Trophoblast cell (in vitro differentiated cells and primary cell): ENCODE measurements around the gene GPR12.

Experiments
- DNase-seq, 2 donors: peaks; one replicate each; pipeline ENCODE4 v3.0.0-alpha.2; 2016
- H2AFZ ChIP-seq: 2 replicates; pipeline ENCODE4 v1.6.1; 2013; ENCODE audit warnings: low read length, moderate library complexity, mild to moderate bottlenecking; ENCODE audit not compliant: insufficient read depth, poor library complexity
- H2AK5ac ChIP-seq: 2 replicates; pipeline ENCODE4 v1.6.1; 2013; ENCODE audit warnings: mild to moderate bottlenecking, low read length
- H2BK120ac ChIP-seq: 2 replicates; pipeline ENCODE4 v1.6.1; 2013; ENCODE audit warnings: low read length, mild to moderate bottlenecking, moderate library complexity; ENCODE audit not compliant: insufficient read depth, poor library complexity
- H2BK12ac ChIP-seq: 2 replicates; pipeline ENCODE4 v1.6.1; 2013; ENCODE audit warnings: mild to moderate bottlenecking, low read length, moderate library complexity
- H2BK5ac ChIP-seq: 2 replicates; pipeline ENCODE4 v1.6.1; 2013; ENCODE audit warnings: low read length, low read depth, moderate library complexity, mild to moderate bottlenecking; ENCODE audit not compliant: poor library complexity
- H3K14ac ChIP-seq: 2 replicates; pipeline ENCODE4 v1.6.1; 2013; ENCODE audit warnings: mild to moderate bottlenecking, low read length
- H3K18ac ChIP-seq: 2 replicates; pipeline ENCODE4 v1.6.1; 2013; ENCODE audit warnings: mild to moderate bottlenecking, low read length
- H3K23ac ChIP-seq: 2 replicates; pipeline ENCODE4 v1.6.1; 2013; ENCODE audit warnings: low read length
- H3K27ac ChIP-seq: 2 replicates; pipeline ENCODE4 v1.5.1; 2013; ENCODE audit warnings: low read depth, mild to moderate bottlenecking, inconsistent platforms, low read length, moderate library complexity
- H3K27me3 ChIP-seq: 2 replicates; pipeline ENCODE4 v1.6.1; 2013; ENCODE audit warnings: inconsistent platforms, mild to moderate bottlenecking, low read length, moderate library complexity; ENCODE audit not compliant: insufficient read depth
- H3K36me3 ChIP-seq, 2 experiments: 1 replicate in 1 of 2; 2 replicates in 1 of 2; pipeline ENCODE4 v1.6.1; 2013; ENCODE audit warnings: low read length in 2 of 2, mild to moderate bottlenecking in 2 of 2, moderate library complexity in 1 of 2; ENCODE audit not compliant: insufficient read depth in 2 of 2, control insufficient read depth in 1 of 2
- H3K4ac ChIP-seq: 2 replicates; pipeline ENCODE4 v1.6.1; 2013; ENCODE audit warnings: low read depth, mild to moderate bottlenecking, low read length, moderate library complexity
- H3K4me1 ChIP-seq, 2 experiments: 1 replicate in 1 of 2; 2 replicates in 1 of 2; pipeline ENCODE4 v1.6.1; 2013; ENCODE audit warnings: low read length in 2 of 2, mild to moderate bottlenecking in 2 of 2, moderate library complexity in 1 of 2; ENCODE audit not compliant: insufficient read depth in 2 of 2, control insufficient read depth in 1 of 2
- H3K4me2 ChIP-seq: 2 replicates; pipeline ENCODE4 v1.6.1; 2013; ENCODE audit warnings: inconsistent platforms, mild to moderate bottlenecking, low read length, moderate library complexity
- H3K4me3 ChIP-seq: 2 replicates; pipeline ENCODE4 v1.5.1; 2013; ENCODE audit warnings: mild to moderate bottlenecking, low read depth, low read length, inconsistent platforms
- H3K79me1 ChIP-seq: one replicate; pipeline ENCODE4 v1.6.1; 2013; ENCODE audit warnings: low read length
- H3K79me2 ChIP-seq: 2 replicates; pipeline ENCODE4 v1.6.1; 2013; ENCODE audit warnings: low read length, mild to moderate bottlenecking; ENCODE audit not compliant: control insufficient read depth, insufficient read depth, poor library complexity
- H3K9ac ChIP-seq: 2 replicates; pipeline ENCODE4 v1.6.1; 2013; ENCODE audit warnings: mild to moderate bottlenecking, low read length
- H3K9me3 ChIP-seq: 2 replicates; pipeline ENCODE4 v1.6.1; 2013; ENCODE audit warnings: low read depth, mild to moderate bottlenecking, control low read depth, inconsistent platforms, low read length; ENCODE audit not compliant: insufficient read depth
- H4K12ac ChIP-seq: 2 replicates; pipeline ENCODE4 v1.6.1; 2013; ENCODE audit warnings: low read depth, mild to moderate bottlenecking, low read length, moderate library complexity
- H4K8ac ChIP-seq: 2 replicates; pipeline ENCODE4 v1.6.1; 2013; ENCODE audit warnings: low read depth, mild to moderate bottlenecking, low read length, moderate library complexity
- H4K91ac ChIP-seq: one replicate; pipeline ENCODE4 v1.6.1; 2013; ENCODE audit warnings: low read depth, mild to moderate bottlenecking, low read length, moderate library complexity
- WGBS: extraction: QIAGEN DNeasy Blood & Tissue Kit; methylation state at CpG from one replicate; pipeline ENCODE4 v1.1.7; 2013; ENCODE audit warnings: missing lambda C conversion rate; ENCODE audit not compliant: insufficient read length, insufficient coverage; ENCODE audit errors: extremely low coverage; 5-methylcytosine and 5-hydroxymethylcytosine counted together

GPR12 gene

GRCh38 chr13:26721251-26722121, 39.1 kb downstream of the GPR12 start:
- Histone ChIP-seq H4K91ac (no peak overlapping the region), H3K4me2 (no peak overlapping the region), H3K4ac (no peak overlapping the region), H2AFZ (no peak overlapping the region), H3K4me3 (no peak overlapping the region), H3K79me1 (no peaks in the 10 kb centered on the region), H2BK5ac (no peak overlapping the region), H2BK12ac (no peak overlapping the region), H3K9me3 (peaks cover 3% of the 10 kb centered on the region), H3K36me3 (no peaks in the 10 kb centered on the region), H4K12ac (no peak overlapping the region), H2BK120ac (no peak overlapping the region), H3K4me1 (no peaks in the 10 kb centered on the region), H3K18ac (no peak overlapping the region), H3K27me3 (no peaks in the 10 kb centered on the region), H2AK5ac (no peak overlapping the region), H3K14ac (no peak overlapping the region), H4K8ac (no peak overlapping the region), H3K23ac (no peak overlapping the region), H3K79me2 (no peaks in the 10 kb centered on the region), H3K27ac (no peak overlapping the region), H3K9ac (no peak overlapping the region)
- no peak for DNase-seq
- WGBS, result no CpG with 5 or more reads among the region's 26 CpGs

GRCh38 chr13:26719356-26719945, 41.1 kb downstream of the GPR12 start:
- Histone ChIP-seq H3K4me3 (peak overlapping the region; percentile 30), H3K4me2 (no peak overlapping the region), H3K9me3 (peaks cover 3% of the 10 kb centered on the region), H3K4me1 (no peaks in the 10 kb centered on the region), H3K79me1 (no peaks in the 10 kb centered on the region), H2BK120ac (no peak overlapping the region), H3K23ac (no peak overlapping the region), H4K12ac (no peak overlapping the region), H4K91ac (no peak overlapping the region), H2BK5ac (no peak overlapping the region), H4K8ac (no peak overlapping the region), H2AFZ (no peak overlapping the region), H3K27ac (no peak overlapping the region), H3K18ac (no peak overlapping the region), H3K79me2 (no peaks in the 10 kb centered on the region), H3K14ac (no peak overlapping the region), H2AK5ac (no peak overlapping the region), H3K9ac (no peak overlapping the region), H3K27me3 (no peaks in the 10 kb centered on the region), H3K36me3 (no peaks in the 10 kb centered on the region), H3K4ac (no peak overlapping the region), H2BK12ac (no peak overlapping the region)
- WGBS, result no CpG with 5 or more reads among the region's 5 CpGs
- no peak for DNase-seq

GRCh38 chr13:26718872-26719271, 41.7 kb downstream of the GPR12 start:
- H3K4me3 ChIP-seq, result peak overlapping the region; percentile 30
- H3K79me2 ChIP-seq, result no peaks in the 10 kb centered on the region
- H4K91ac ChIP-seq, result no peak overlapping the region
- H3K9ac ChIP-seq, result no peak overlapping the region
- no peak overlapping the region for H2AFZ ChIP-seq
- H3K18ac ChIP-seq, result no peak overlapping the region
- no peaks in the 10 kb centered on the region for H3K4me1 ChIP-seq
- H3K4ac ChIP-seq, result no peak overlapping the region
- no peak overlapping the region for H3K27ac ChIP-seq
- DNase-seq, result no peak
- no peak overlapping the region for H4K12ac ChIP-seq
- H3K9me3 ChIP-seq, result peaks cover 3% of the 10 kb centered on the region
- H3K27me3 ChIP-seq, result no peaks in the 10 kb centered on the region
- WGBS, result no CpG with 5 or more reads among the region's 5 CpGs
- H2BK120ac ChIP-seq, result no peak overlapping the region
- H4K8ac ChIP-seq, result no peak overlapping the region
- H3K79me1 ChIP-seq, result no peaks in the 10 kb centered on the region
- H3K14ac ChIP-seq, result no peak overlapping the region
- no peak overlapping the region for H2BK5ac ChIP-seq
- H3K36me3 ChIP-seq, result no peaks in the 10 kb centered on the region
- H3K4me2 ChIP-seq, result no peak overlapping the region
- H2AK5ac ChIP-seq, result no peak overlapping the region
- H2BK12ac ChIP-seq, result no peak overlapping the region
- H3K23ac ChIP-seq, result no peak overlapping the region

GRCh38 chr13:26718146-26718545, 42.4 kb downstream of the GPR12 start:
- Histone ChIP-seq H2BK120ac (no peak overlapping the region), H3K4me2 (no peak overlapping the region), H2BK12ac (no peak overlapping the region), H3K27me3 (no peaks in the 10 kb centered on the region), H2AK5ac (no peak overlapping the region), H3K36me3 (no peaks in the 10 kb centered on the region), H4K8ac (no peak overlapping the region), H4K12ac (no peak overlapping the region), H2AFZ (no peak overlapping the region), H3K9ac (no peak overlapping the region), H3K27ac (no peak overlapping the region), H3K4me1 (no peaks in the 10 kb centered on the region), H2BK5ac (no peak overlapping the region), H3K4me3 (no peak overlapping the region), H3K79me2 (no peaks in the 10 kb centered on the region), H3K4ac (no peak overlapping the region), H3K14ac (no peak overlapping the region), H3K23ac (no peak overlapping the region), H3K9me3 (peaks cover 3% of the 10 kb centered on the region), H4K91ac (no peak overlapping the region), H3K18ac (no peak overlapping the region), H3K79me1 (no peaks in the 10 kb centered on the region)
- DNase-seq, result no peak
- WGBS, result no CpG with 5 or more reads among the region's 8 CpGs
